Chondrocyte (in vitro differentiated cells): ENCODE data around the gene LRRC4C. TPM values are rescaled to one million over a fixed set of nuclear protein-coding genes. Genes with fewer than 3 reads are reported as not detected.
"Not testable (repeated sequence)": the region's sequence is repeated elsewhere in the genome, so short reads cannot be mapped to it uniquely, and the experiment has no call there.

Experiments
- DNase-seq: peaks from one replicate; pipeline ENCODE4 v3.0.0; 2021; ENCODE audit warnings: mixed read lengths, low spot score
- H3K27ac Mint-ChIP-seq: one replicate; pipeline ENCODE4 v1.8.0; 2021; ENCODE audit warnings: mild to moderate bottlenecking, moderate library complexity, mixed read lengths; ENCODE audit not compliant: unreplicated experiment
- H3K27me3 Mint-ChIP-seq: 2 replicates; pipeline ENCODE4 v1.8.0; 2021; ENCODE audit warnings: low read depth, mixed read lengths
- H3K36me3 Mint-ChIP-seq: 2 replicates; pipeline ENCODE4 v1.8.0; 2021; ENCODE audit warnings: low read depth, mixed read lengths
- H3K4me1 Mint-ChIP-seq: 2 replicates; pipeline ENCODE4 v1.8.0; 2021; ENCODE audit warnings: low read depth, mild to moderate bottlenecking, mixed read lengths
- H3K4me3 Mint-ChIP-seq: one replicate; pipeline ENCODE4 v1.8.0; 2021; ENCODE audit warnings: mild to moderate bottlenecking, moderate library complexity, mixed read lengths; ENCODE audit not compliant: unreplicated experiment
- H3K9me3 Mint-ChIP-seq: 2 replicates; pipeline ENCODE4 v1.8.0; 2021; ENCODE audit warnings: low read depth, mixed read lengths
- CTCF ChIP-seq: fragments of 200-600 bp; sonication (generic); IDR thresholded peaks from 2 replicates; pipeline ENCODE4 v1.5.0; 2021; ENCODE audit warnings: antibody characterized with exemption, mild to moderate bottlenecking, moderate library complexity
- total RNA-seq: library from RNA; stranded (reverse); gene quantifications from 3 replicates; pipeline ENCODE4 v1.2.1, GENCODE V29; 2021

The LRRC4C gene
- total RNA-seq, 1 donor from 2014 or later: 0.72 TPM

GRCh38 chr11:40203606-40204005 is 1255.8 kb downstream of the LRRC4C start:
- no peak for DNase-seq
- Mint-ChIP-seq H3K4me3 (no peak overlapping the region), H3K36me3 (no peaks in the 10 kb centered on the region), H3K27me3 (peaks cover 12% of the 10 kb centered on the region), H3K27ac (no peak overlapping the region), H3K9me3 (peaks cover 3% of the 10 kb centered on the region), H3K4me1 (no peaks in the 10 kb centered on the region)
- TF ChIP-seq CTCF: no peak

- Mint-ChIP-seq H3K27ac (no peak overlapping the region), H3K4me3 (no peak overlapping the region), H3K36me3 (no peaks in the 10 kb centered on the region), H3K27me3 (peaks cover 12% of the 10 kb centered on the region), H3K9me3 (peaks cover 3% of the 10 kb centered on the region), H3K4me1 (no peaks in the 10 kb centered on the region)
- no peak for DNase-seq
- TF ChIP-seq CTCF: no peak
Measured at GRCh38 chr11:40202589-40203270, 1256.7 kb downstream of the LRRC4C start.

- not testable (repeated sequence) for H3K36me3 Mint-ChIP-seq, H3K9me3 Mint-ChIP-seq, H3K4me1 Mint-ChIP-seq, H3K27ac Mint-ChIP-seq, H3K4me3 Mint-ChIP-seq, H3K27me3 Mint-ChIP-seq, DNase-seq
Measured at GRCh38 chr11:40192590-40192989, 1266.9 kb downstream of the LRRC4C start.

- H3K27ac Mint-ChIP-seq: no peak overlapping the region
- no peaks in the 10 kb centered on the region for H3K9me3 Mint-ChIP-seq
- H3K36me3 Mint-ChIP-seq: no peaks in the 10 kb centered on the region
- no peaks in the 10 kb centered on the region for H3K4me1 Mint-ChIP-seq
- no peak overlapping the region for H3K4me3 Mint-ChIP-seq
- H3K27me3 Mint-ChIP-seq: peaks cover 8% of the 10 kb centered on the region
- TF ChIP-seq CTCF: no peak
- DNase-seq: no peak
Measured at GRCh38 chr11:40190294-40190693, 1269.2 kb downstream of the LRRC4C start.

GRCh38 chr11:40188848-40189247 is 1270.6 kb downstream of the LRRC4C start:
- no peak overlapping the region for H3K4me3 Mint-ChIP-seq
- DNase-seq: no peak
- H3K27me3 Mint-ChIP-seq: peaks cover 8% of the 10 kb centered on the region
- no peaks in the 10 kb centered on the region for H3K9me3 Mint-ChIP-seq
- TF ChIP-seq CTCF: no peak
- H3K27ac Mint-ChIP-seq: no peak overlapping the region
- H3K36me3 Mint-ChIP-seq: no peaks in the 10 kb centered on the region
- H3K4me1 Mint-ChIP-seq: no peaks in the 10 kb centered on the region

GRCh38 chr11:40187295-40187694 is 1272.2 kb downstream of the LRRC4C start:
- Mint-ChIP-seq H3K9me3 (no peaks in the 10 kb centered on the region), H3K36me3 (no peaks in the 10 kb centered on the region), H3K4me3 (no peak overlapping the region), H3K4me1 (no peaks in the 10 kb centered on the region), H3K27me3 (peaks cover 6% of the 10 kb centered on the region), H3K27ac (no peak overlapping the region)
- no peak for DNase-seq
- TF ChIP-seq CTCF: no peak
